Type B pancreatic cell (in vitro differentiated cells): Measurements from ENCODE around the gene DNAJB8. TPM values are rescaled to one million over a fixed set of nuclear protein-coding genes. Genes with fewer than 3 reads are reported as not detected.

ENCODE experiments used
- DNase-seq: peaks from one replicate; pipeline ENCODE4 v3.0.0; 2021; ENCODE audit warnings: mixed read lengths; ENCODE audit not compliant: unreplicated experiment; ENCODE audit errors: extremely low spot score
- H3K27ac Mint-ChIP-seq: 2 replicates; pipeline ENCODE4 v1.8.0; 2021; ENCODE audit warnings: mild to moderate bottlenecking, mixed read lengths
- H3K27me3 Mint-ChIP-seq: 2 replicates; pipeline ENCODE4 v1.8.0; 2021; ENCODE audit warnings: mixed read lengths
- H3K36me3 Mint-ChIP-seq: 2 replicates; pipeline ENCODE4 v1.8.0; 2021; ENCODE audit warnings: mixed read lengths
- H3K4me1 Mint-ChIP-seq: one replicate; pipeline ENCODE4 v1.8.0; 2021; ENCODE audit warnings: mixed read lengths; ENCODE audit not compliant: unreplicated experiment
- H3K4me3 Mint-ChIP-seq: 2 replicates; pipeline ENCODE4 v1.8.0; 2021; ENCODE audit warnings: mild to moderate bottlenecking, mixed read lengths
- H3K9me3 Mint-ChIP-seq: 2 replicates; pipeline ENCODE4 v1.8.0; 2021; ENCODE audit warnings: mixed read lengths
- CTCF ChIP-seq: fragments of 200-600 bp; sonication (generic); conservative IDR thresholded peaks from 2 replicates; pipeline ENCODE4 v1.5.0; 2021; ENCODE audit warnings: antibody characterized with exemption, mild to moderate bottlenecking
- total RNA-seq: library from RNA; stranded (reverse); gene quantifications from 2 replicates; pipeline ENCODE4 v1.2.1, GENCODE V29; 2021; ENCODE audit warnings: low replicate concordance

The DNAJB8 gene
- total RNA-seq, 1 donor from 2014 or later = not detected

DNA sequence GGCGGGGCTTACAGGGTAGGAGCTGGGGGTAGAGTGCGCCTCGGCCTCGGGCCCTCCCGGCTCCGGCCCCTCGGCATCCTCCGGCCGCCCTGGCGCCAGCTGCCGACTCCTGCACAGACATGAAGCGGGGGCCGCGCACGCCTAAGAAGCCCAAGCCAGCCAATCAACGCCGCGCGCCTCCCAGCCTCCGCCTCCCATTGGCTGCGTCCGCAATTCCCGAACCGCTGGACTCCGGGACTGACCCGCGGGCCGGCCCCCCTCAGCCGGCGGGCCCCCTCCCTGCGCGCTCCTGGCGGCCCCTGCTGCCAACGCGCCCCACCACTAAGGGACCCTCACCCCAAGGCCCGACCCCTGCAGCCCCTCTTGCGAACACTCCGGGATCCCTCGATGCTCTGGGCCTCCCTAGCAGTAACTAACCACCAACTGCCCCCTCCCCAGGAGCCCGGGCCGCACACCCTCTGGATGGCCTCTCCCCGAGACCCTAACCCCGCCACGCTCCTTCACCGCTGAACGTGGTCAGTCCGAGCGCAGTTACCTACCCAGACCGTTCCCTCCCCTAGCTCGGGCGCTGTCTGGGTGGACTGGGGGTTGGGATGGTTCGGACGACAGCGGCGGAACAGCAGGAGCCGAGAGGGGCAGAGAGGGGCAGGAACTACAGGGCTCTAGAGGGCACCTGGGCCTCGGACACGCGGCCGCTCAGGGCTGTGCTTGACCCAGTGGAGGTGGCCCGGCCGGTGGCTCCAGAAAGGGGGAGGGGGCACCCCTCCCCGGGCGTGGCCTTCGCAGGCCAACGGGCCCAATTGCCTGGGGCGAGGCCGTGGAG is 21.3 kb upstream of the DNAJB8 start:
- Mint-ChIP-seq H3K9me3 (no peaks in the 10 kb centered on the region), H3K4me3 (peak overlapping the region; percentile 93), H3K4me1 (peaks cover 5% of the 10 kb centered on the region), H3K36me3 (peaks cover 7% of the 10 kb centered on the region), H3K27me3 (peaks cover 75% of the 10 kb centered on the region), H3K27ac (peak overlapping the region; percentile 69)
- no peak for TF ChIP-seq CTCF
- DNase-seq = no peak

GRCh38 chr3:128487538-128487812 is 20.8 kb upstream of the DNAJB8 start:
- H3K4me3 Mint-ChIP-seq = peak overlapping the region; percentile 93
- peaks cover 10% of the 10 kb centered on the region for H3K4me1 Mint-ChIP-seq
- DNase-seq = no peak
- no peak for TF ChIP-seq CTCF
- no peak overlapping the region for H3K27ac Mint-ChIP-seq
- no peaks in the 10 kb centered on the region for H3K9me3 Mint-ChIP-seq
- H3K27me3 Mint-ChIP-seq = peaks cover 80% of the 10 kb centered on the region
- peaks cover 8% of the 10 kb centered on the region for H3K36me3 Mint-ChIP-seq

- no peak for TF ChIP-seq CTCF
- Mint-ChIP-seq H3K27ac (no peak overlapping the region), H3K36me3 (peaks cover 8% of the 10 kb centered on the region), H3K9me3 (no peaks in the 10 kb centered on the region), H3K4me1 (peaks cover 16% of the 10 kb centered on the region), H3K4me3 (peak overlapping the region; percentile 93), H3K27me3 (peaks cover 82% of the 10 kb centered on the region)
- no peak for DNase-seq
Measured at GRCh38 chr3:128486681-128487537, 20.2 kb upstream of the DNAJB8 start.

DNA sequence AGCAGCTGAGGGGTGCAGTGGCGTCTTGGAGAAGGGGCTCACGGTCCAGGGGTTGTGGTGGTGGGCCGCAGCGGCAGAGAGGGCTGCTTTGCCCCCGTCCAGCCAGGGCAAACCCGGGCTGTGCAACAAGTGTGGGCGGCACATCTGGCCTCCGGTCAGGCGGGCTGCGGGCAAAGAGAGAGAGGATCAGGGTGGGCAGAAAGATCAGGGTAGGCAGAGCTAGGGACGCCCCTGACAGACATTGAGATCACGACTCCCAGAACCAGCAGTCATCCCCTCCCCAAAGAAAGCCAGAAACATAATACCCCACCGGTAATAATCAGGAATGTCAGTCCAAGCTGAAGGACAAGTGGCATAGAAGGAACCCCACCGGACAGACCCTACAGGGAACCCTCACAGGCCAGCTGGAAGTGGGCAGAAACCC is 19.5 kb upstream of the DNAJB8 start:
- H3K27me3 Mint-ChIP-seq = peaks cover 78% of the 10 kb centered on the region
- H3K27ac Mint-ChIP-seq = no peak overlapping the region
- no peak for TF ChIP-seq CTCF
- peaks cover 8% of the 10 kb centered on the region for H3K36me3 Mint-ChIP-seq
- H3K9me3 Mint-ChIP-seq = no peaks in the 10 kb centered on the region
- peak overlapping the region; percentile 93 for H3K4me3 Mint-ChIP-seq
- peaks cover 17% of the 10 kb centered on the region for H3K4me1 Mint-ChIP-seq
- DNase-seq = no peak

GRCh38 chr3:128485282-128486204 is 18.9 kb upstream of the DNAJB8 start:
- H3K4me1 Mint-ChIP-seq = peaks cover 17% of the 10 kb centered on the region
- peaks cover 8% of the 10 kb centered on the region for H3K36me3 Mint-ChIP-seq
- H3K9me3 Mint-ChIP-seq = no peaks in the 10 kb centered on the region
- no peak overlapping the region for H3K27ac Mint-ChIP-seq
- peak overlapping the region; percentile 83 for H3K4me3 Mint-ChIP-seq
- TF ChIP-seq CTCF = no peak
- DNase-seq = no peak
- H3K27me3 Mint-ChIP-seq = peaks cover 76% of the 10 kb centered on the region
